T-helper 1 cell (primary cell): ENCODE results near the gene DSN1.
A peak's percentile ranks its signal among the peaks of the same experiment; 100 is the strongest.

Experiments used
- DNase-seq, 5 donors: peaks; one replicate each; pipeline ENCODE4 v3.0.0-alpha.2; 2012 to 2020

The DSN1 gene

GRCh38 chr20:36794116-36794474, 20.5 kb upstream of the DSN1 start:
- DNase-seq: no peak

GRCh38 chr20:36793294-36794115, 19.9 kb upstream of the DSN1 start:
- no peak for DNase-seq

GRCh38 chr20:36792422-36792821, 18.9 kb upstream of the DSN1 start:
- DNase-seq: no peak

- no peak for DNase-seq
These were observed 18.3 kb upstream of the DSN1 start for GRCh38 chr20:36791862-36792261.

GRCh38 chr20:36786663-36787062, 13.1 kb upstream of the DSN1 start:
- no peak for DNase-seq

GRCh38 chr20:36786246-36786645, 12.7 kb upstream of the DSN1 start:
- no peak for DNase-seq

- DNase-seq: no peak
These were observed 11.7 kb upstream of the DSN1 start for GRCh38 chr20:36785308-36785707.

GRCh38 chr20:36784900-36785299, 11.3 kb upstream of the DSN1 start:
- DNase-seq: no peak

- no peak for DNase-seq
These were observed 10.6 kb upstream of the DSN1 start for GRCh38 chr20:36784116-36784515.

- no peak for DNase-seq
These were observed 6.1 kb upstream of the DSN1 start for GRCh38 chr20:36779656-36780025.

GRCh38 chr20:36778831-36779655, 5.5 kb upstream of the DSN1 start:
- DNase-seq: no peak

- DNase-seq: no peak
These were observed 4.0 kb upstream of the DSN1 start for GRCh38 chr20:36777576-36777975.

GRCh38 chr20:36777167-36777566, 3.6 kb upstream of the DSN1 start:
- no peak for DNase-seq

GRCh38 chr20:36775826-36776225, 2.3 kb upstream of the DSN1 start:
- no peak for DNase-seq

- no peak for DNase-seq
These were observed 1.6 kb upstream of the DSN1 start for GRCh38 chr20:36775196-36775595.

GRCh38 chr20:36773107-36773596, 411 bp downstream of the DSN1 start:
- no peak for DNase-seq

GRCh38 chr20:36770680-36771079, 2.9 kb downstream of the DSN1 start:
- no peak for DNase-seq

- no peak for DNase-seq
These were observed 4.7 kb downstream of the DSN1 start for GRCh38 chr20:36768768-36769430.

- DNase-seq: no peak
These were observed 12.4 kb downstream of the DSN1 start for GRCh38 chr20:36761125-36761524.

- DNase-seq: no peak
These were observed 12.9 kb downstream of the DSN1 start for GRCh38 chr20:36760647-36761046.

- no peak for DNase-seq
These were observed 15.3 kb downstream of the DSN1 start for GRCh38 chr20:36758276-36758675.

- DNase-seq: no peak
These were observed 17.1 kb downstream of the DSN1 start for GRCh38 chr20:36756496-36756895.

GRCh38 chr20:36754656-36755222, 18.8 kb downstream of the DSN1 start:
- peak in 4 of 5 donors; percentile 13 to 42 (median 24) for DNase-seq
